Measurements from ENCODE around the gene MRPL9.

GRCh38 chr1:151803915-151804314, 40.6 kb upstream of the MRPL9 start:
- TF ChIP-seq, protein P1, sequence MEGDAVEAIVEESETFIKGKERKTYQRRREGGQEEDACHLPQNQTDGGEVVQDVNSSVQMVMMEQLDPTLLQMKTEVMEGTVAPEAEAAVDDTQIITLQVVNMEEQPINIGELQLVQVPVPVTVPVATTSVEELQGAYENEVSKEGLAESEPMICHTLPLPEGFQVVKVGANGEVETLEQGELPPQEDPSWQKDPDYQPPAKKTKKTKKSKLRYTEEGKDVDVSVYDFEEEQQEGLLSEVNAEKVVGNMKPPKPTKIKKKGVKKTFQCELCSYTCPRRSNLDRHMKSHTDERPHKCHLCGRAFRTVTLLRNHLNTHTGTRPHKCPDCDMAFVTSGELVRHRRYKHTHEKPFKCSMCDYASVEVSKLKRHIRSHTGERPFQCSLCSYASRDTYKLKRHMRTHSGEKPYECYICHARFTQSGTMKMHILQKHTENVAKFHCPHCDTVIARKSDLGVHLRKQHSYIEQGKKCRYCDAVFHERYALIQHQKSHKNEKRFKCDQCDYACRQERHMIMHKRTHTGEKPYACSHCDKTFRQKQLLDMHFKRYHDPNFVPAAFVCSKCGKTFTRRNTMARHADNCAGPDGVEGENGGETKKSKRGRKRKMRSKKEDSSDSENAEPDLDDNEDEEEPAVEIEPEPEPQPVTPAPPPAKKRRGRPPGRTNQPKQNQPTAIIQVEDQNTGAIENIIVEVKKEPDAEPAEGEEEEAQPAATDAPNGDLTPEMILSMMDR (IDR thresholded peaks at IDR 0.05): no peak
- TF ChIP-seq EZH2 (IDR thresholded peaks at IDR 0.05; ENCODE audit: borderline replicate concordance, insufficient read depth, low read depth, low read length, poor library complexity, severe bottlenecking): no peak
